HG03060 (cell line): ENCODE measurements around the gene SMIM36.
"Not testable (repeated sequence)": the region's sequence is repeated elsewhere in the genome, so short reads cannot be mapped to it uniquely, and the experiment has no call there.

Experiments used
- ATAC-seq: cut with Tn5 transposase; IDR thresholded peaks from one replicate; pipeline ENCODE4 v1.9.1; 2021; ENCODE audit warnings: low read depth, moderate number of reproducible peaks; ENCODE audit not compliant: unreplicated experiment

The SMIM36 gene

DNA sequence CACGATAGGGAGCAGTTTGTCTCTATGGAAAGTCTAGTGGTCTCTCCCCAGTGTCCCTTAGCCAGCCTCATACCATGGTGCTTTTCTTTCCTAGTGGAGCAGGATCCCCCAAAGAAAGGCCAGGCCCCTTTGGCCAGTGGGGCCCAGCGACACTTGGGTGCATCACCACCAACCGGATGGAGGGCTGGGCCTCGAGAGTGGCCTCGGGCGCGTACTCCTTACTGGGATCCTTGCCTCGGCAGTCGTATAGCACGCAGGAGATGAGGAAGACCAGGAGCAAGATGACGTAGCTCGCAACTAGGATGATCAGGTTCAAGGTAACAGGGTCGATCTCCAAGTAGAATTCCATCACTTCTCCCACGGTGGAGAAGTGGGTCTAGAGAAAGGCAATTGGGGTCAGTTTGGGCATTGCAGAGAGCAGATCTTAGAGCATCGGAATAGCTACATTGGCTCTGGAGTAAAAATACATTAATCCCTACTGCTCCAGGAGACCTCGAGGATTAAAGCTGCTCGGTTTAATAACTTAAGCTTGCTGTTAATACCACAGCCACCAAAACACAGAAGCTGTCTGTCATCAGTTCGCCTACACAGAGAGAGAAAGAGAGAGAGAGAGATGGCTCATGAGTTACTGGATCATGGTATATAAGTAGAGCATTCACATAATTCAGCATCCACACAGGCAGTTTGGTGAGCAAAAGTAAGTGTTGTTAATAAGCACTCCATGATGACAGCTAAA lies at the start of gene SMIM36:
TSS of gene SMIM36 (minus strand) at position 467 of the 736 bp plus-strand sequence.
- ATAC-seq = no peak

DNA sequence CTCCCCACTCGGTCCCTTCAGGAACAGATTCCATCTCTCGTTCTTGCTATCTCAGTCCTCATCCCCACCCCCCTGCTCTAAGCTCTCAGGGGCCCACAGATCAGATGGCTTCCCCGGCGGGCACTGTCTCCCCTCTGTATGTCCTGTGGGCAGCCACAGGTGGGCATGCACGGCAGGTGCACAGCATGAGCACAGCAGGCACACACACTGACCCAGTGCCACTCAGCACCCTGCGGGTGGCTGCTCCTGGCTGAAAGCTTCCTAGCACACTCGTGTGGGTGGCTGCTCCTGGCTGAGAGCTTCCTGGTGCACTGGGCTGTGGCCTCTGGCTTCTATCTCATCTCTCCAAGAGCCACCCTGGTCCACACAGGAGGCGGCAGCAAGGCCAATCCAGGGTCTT lies 44.5 kb upstream of the SMIM36 start:
- no peak for ATAC-seq

GRCh38 chr17:55549140-55549539 lies 37.9 kb upstream of the SMIM36 start:
- ATAC-seq = no peak

DNA sequence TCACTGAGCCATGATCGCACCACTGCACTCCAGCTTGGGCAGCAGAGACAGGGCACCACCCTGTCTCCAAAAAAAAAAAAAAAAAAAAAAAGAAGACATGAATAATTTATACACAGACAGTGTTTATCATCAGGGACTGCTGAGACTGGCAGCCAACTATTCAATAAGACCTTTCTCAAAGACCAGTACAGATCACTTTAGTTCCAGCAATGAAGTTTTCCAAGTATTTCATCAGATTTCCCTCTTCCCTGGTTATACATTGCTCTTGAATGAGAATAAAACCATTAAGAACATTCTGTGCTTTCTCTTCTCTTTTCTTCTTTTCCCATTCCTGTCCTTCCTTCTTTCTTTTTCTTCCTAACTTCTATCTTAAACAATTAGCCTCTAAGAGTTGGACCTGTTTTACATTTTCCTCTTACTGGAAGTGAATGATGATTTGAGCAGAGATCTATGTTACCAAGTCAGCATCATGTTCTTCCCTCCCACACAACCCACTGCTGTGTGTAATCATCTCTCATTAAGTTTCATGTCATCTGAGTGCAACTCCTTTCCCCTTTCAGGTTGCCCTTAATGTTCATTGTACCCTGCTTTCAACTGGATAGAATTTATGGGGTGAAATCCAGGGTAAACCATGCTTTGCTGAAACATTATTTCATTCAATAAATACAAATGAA lies 35.9 kb upstream of the SMIM36 start:
- ATAC-seq = no peak

GRCh38 chr17:55546481-55546880 lies 35.2 kb upstream of the SMIM36 start:
- ATAC-seq = no peak

GRCh38 chr17:55545806-55546205 lies 34.6 kb upstream of the SMIM36 start:
- ATAC-seq = no peak

GRCh38 chr17:55543709-55544108 lies 32.5 kb upstream of the SMIM36 start:
- ATAC-seq = no peak

- no peak for ATAC-seq
These were observed 29.3 kb upstream of the SMIM36 start for GRCh38 chr17:55540414-55541091.

DNA sequence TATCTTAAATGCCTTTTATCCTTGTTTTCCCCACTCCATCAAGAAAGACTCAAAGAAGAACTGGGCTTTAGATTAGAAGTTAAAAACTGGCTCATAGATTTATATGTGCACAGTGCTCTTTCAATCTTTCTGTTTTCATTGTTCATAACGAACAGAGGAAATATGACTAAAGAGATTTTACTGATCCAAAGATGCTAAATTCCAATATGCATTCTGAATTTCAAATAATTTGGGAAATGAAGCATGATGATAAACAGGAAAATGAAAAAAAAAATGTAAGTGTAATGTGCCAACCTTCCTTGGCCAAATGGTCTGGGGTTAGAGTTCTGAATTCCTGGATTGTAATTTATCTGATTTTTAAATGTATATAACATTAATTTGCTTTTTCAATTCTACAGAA lies 25.0 kb upstream of the SMIM36 start:
- no peak for ATAC-seq

DNA sequence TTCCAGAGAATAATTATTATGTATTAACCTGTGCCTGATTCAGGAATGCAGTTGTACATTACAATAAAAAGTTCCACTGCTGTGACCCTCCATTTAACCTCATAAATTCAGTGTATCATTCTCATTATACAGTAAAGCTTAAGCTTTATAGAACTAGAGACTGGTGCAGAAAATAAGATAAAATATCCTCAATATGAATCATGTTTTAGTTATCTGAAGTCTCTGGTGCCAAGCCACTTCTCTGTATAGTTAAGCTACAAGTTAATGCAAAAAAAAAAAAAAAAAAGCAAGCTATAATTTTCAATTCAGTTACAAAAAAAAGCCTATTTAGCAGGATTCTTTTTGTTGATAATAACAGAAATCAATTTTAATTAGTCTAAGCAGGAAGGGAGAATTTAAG lies 22.4 kb upstream of the SMIM36 start:
- no peak for ATAC-seq

DNA sequence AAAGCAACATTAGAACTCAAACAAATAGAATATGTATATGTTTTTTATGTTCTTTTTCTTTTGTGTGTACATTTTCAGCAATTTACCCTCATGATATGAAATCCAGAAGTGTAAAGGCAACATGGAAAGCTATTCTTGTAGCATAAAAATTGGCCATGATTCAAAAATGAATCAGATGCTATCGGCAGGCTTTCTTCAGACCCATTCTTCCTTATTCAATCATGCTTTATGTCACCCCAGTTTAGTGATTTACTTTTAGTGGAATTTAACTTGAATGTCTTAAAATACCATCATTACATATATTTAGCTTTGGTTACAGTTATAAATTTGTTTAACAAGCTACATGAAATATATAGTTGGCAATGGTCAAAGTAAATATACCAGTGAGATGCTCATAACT lies 21.4 kb upstream of the SMIM36 start:
- no peak for ATAC-seq

DNA sequence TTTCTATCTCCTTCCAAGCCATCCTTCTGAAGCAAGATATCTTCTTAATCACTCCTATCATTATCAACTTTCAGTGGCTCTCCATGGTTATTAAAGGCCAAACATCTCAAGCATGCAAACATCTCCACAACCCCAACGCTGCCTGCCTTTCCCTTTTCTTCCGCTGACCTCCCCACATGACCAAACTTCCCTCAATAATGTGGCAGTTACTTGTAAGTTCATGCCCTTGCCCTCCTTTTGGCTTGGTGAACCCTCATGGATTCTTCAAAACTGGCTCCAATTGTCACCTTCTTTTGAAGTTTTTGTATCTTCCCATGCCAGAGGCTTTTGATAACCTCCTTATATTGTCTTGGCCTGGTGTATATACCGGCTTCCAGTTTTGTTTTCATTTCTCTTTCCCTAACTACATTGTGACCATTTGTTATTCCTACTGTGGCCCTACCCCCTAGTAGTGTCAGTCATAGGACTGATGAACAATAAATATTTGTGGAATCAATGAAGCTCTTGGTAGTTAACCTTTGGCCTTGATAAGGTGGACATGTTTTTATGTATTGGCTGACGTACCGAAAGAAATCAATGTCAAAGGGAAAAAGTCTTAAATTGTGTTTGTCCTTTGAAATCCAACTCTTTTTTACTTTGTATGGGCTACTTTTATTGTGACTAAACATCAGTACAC lies 19.9 kb upstream of the SMIM36 start:
- no peak for ATAC-seq

DNA sequence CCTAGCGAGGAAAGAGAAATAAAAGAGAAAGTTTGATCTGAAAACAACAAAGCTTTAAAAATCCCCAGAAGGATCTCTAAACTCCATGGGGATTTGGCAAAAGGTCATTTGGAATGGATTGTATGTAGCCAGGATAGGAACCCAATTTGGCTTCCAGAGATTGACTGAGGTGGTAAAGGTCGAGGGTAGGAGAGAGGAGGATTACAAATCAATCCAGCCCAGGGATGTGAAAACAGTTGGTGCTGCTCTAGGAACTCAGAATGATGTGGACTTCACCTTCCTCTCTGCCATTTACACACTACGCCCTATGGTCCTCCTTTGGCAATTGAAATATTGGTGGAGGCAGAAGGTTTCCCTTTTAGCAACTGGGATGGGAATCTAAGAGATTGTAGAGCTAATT lies 18.8 kb upstream of the SMIM36 start:
- no peak for ATAC-seq

DNA sequence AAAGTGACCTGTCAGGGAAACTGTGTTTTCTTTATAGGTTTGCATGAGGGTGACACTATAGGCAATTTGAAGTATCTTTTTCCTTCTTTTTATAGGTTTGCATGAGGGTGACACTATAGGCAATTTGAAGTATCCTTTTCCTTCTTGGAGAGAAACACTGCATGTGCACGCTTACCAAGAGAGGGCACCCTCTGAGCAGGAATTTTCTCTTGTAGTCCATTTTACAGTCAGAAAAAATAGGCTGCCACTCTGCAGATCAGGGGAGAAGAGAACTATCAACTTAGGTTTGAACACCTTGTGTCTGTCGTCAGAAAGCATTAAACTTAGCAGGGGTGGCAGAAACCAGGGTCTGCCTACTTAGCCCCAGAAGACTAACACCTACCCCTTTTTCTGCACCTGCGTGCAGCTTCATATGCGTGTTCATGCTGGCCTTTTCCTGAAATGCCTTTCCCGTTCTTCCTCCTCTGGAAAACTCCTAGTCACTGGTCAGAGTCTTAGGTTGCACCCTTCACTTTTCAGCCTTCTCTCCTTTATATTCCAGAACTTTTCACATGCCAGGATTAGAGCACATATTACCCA lies 16.4 kb upstream of the SMIM36 start:
- ATAC-seq = no peak

GRCh38 chr17:55524440-55525220 lies 13.4 kb upstream of the SMIM36 start:
- ATAC-seq = peak; percentile 52

DNA sequence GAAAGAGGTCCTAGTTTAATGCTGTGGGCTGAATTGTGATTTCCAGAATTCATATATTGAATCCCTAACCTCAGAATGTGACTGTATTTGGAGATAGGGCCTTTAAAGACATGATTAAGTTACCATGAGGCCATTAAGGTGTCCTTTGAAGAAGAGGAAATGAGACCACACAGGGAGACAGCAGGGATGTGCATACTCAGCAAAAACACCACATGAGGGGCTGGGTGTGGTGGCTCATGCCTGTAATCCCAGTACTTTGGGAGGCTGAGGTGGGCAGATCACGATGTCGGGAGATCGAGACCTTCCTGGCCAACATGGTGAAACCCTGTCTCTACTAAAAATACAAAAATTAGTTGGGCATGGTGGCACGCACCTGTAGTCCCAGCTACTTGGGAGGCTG lies 11.8 kb upstream of the SMIM36 start:
- ATAC-seq = not testable (repeated sequence)

DNA sequence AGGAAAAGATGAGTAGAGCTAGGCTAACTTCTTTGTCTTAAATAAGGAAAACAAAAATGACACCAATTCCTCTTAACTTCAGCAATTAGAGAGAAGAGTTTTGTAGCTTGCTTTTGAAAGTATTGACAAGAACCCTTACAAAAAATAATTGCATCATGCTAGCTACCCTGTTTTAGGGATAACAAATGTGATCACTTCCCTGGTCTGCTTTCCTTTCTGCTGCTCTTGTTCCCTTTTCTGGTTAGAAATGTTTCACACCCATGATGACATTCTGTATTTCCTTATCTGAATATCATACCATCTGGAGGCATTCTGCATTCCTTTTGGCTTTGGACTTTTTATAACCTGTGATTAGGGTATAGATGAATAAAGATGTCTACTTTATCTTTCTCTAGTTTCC lies 9.9 kb upstream of the SMIM36 start:
- ATAC-seq = no peak

GRCh38 chr17:55520402-55520801 lies 9.2 kb upstream of the SMIM36 start:
- ATAC-seq = no peak

- no peak for ATAC-seq
These were observed 7.3 kb upstream of the SMIM36 start for GRCh38 chr17:55518510-55518909.
